ENCODE results near the gene RASL10B.

Gene RASL10B

DNA sequence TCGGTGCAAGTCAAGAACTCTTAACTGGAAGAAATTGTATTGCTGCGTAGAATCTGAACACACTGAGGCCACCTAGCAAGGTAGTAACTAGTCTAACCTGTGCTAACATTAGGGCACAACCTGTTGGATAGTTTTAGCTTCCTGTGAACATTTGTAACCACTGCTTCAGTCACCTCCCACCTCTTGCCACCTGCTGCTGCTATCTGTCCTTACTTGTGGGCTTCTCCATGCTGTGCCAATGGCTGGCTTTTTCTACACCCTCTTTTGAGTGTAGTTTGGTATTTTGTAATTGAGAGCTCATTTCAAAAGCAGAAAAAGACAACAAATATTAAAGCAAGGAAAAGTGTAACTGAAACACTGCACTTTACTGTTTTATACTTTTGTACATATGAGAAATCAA is 7.7 kb upstream of the RASL10B start:
- DNase-seq, result no peak

DNA sequence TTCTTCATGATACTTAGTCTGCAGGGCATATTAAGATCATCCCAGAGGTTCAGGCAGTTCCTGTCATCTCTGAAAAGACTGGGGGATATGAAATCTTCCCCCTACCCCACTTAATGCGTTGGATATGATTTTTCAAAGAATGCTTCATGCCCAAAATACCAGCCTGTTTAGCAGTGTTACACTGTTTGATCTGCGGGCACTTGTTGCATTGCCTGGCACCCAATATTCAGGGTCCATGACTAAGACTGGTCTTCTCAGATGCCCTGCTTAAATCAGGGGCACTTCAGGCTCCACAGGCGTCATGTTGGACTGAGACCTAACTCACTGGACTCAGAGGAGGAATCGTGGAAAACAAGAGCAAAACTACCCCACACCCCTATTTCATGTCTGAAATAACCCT is 6.4 kb upstream of the RASL10B start:
- DNase-seq, result no peak

DNA sequence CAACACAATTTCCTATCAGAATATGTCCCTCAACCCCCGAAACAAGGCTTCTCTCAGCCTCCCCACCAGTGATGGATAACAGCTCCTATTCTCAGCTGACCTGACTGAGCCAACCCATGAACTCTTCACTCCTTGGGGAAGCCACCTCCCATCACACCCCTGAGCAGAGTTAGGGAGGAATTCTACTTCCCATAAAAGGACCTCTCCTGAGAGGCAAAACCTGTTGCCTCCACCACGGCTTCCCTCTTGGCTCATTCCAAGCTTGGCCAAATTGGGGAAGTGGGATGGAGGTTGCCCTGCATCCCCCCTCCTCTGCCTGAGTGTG is 5.7 kb upstream of the RASL10B start:
- no peak for DNase-seq

DNA sequence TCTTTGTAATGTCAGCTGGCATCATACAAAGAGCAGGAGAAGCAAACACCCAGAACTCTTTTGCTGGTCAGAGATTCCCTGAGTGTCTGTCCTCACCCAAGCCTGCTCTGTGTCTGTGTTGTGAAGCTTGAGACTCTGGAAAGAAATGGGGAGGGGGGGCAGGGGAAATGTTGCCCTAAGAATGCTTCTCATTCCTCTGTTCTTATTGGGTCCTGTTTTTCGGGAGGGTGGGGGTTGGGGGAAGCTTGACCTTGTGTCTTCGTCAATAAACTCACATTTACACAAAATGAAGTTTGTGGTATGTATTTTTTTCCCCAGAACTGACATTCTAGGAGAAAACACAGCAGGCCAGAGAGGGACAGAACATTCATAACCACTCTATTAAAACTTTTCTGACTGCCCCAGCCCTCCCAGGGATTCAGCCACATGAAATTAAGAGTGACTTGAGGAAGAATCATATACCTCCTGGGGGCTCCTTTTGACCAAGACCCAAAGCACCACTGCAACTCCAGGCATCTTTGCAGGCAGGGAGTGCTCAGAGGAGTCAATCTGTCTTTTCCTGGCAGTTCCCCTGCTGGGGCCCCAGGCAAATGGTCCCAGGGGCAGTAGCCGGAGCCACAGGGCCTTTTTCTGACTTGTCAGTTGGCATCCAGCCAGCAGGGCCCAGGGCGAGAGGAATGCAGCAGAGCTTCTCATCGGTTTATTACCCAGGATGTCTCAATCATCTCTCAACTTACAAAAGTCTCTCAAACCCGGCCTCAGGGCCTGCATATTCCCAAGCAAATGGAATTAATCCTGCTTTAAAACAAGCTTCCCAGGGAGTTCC is 5.1 kb upstream of the RASL10B start:
- DNase-seq, result peak; percentile 58

DNA sequence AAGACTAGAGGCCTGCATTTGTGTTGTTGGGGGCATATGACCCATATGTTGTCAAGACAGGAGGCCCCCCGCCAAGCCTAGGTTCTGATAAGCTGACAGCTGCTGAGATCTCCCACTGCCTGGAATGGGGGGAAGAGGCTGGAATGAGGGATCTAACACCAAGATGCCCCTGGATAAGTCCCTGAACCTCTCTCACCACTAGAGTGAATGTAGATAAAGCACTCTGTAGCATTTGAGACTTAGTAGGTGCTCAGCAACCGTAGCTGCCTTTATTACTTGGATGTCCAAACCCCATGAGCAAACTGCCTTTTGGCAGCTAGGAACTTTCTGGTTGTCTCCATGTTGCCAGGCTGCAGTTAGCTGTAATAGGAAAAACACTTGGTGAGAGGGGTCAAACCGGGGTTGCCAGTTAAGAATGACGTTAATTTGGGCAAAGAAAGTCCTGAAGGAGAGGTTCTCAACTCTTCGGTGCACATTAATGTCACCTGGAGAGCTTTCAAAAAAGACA is 4.4 kb upstream of the RASL10B start:
- DNase-seq, result no peak

DNA sequence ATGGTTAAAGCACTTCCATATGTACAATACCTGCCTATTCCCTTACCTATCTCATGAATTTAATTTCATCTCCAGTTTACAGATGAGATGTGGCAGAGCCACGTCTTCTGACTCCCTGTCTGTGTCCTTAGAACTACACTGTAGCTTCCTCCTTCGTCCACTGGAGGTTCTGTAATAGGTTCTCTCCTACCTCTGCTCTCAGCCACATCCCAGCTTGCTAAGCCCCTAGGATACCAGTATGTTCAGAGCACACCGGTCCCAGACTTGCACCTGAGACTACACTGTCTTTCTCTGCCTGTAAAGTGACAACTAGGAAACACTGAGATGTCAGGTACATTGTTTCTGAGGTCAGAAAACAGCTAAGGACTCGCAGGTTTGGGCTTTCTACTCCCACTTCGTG is 3.8 kb upstream of the RASL10B start:
- no peak for DNase-seq

DNA sequence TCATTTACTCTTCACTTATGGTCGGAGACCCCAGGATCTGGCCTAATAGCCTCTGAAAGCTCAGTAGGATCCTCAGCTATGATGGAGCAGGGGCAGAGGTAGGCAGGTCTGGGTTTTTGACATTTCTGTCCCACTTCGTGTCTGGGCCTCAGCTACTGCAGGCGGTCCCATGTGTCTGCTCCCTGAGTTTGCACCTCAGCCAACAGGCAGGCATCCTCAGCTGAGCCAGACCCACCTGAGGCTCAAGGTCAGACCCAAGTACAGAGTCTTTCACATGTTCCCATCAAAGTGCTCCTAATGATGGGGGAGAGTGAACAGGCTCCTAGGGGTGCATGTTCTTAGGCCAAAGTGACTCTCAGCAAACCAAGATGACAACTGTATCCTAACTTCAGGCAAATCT is 2.9 kb upstream of the RASL10B start:
- DNase-seq, result no peak

DNA sequence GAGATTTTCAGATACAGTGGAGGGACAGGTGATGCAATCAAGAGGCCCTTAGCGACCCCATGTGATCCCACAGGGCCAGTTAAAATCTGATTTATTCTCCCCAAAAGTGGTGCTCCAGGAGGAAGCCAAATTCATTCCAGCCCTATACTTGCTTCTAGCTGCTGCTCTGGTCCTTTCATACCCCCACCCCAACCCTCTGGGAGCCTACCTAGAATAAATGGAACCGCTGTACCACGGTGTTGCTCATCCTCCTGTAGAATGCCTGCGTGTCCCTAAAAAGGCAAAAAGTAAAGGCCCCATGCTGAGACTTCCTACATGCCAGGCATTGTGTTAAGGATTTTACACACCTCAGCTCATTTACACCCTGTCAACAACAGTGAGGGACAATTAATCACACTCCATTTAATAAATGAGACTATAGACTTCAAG is 2.0 kb upstream of the RASL10B start:
- DNase-seq, result no peak

DNA sequence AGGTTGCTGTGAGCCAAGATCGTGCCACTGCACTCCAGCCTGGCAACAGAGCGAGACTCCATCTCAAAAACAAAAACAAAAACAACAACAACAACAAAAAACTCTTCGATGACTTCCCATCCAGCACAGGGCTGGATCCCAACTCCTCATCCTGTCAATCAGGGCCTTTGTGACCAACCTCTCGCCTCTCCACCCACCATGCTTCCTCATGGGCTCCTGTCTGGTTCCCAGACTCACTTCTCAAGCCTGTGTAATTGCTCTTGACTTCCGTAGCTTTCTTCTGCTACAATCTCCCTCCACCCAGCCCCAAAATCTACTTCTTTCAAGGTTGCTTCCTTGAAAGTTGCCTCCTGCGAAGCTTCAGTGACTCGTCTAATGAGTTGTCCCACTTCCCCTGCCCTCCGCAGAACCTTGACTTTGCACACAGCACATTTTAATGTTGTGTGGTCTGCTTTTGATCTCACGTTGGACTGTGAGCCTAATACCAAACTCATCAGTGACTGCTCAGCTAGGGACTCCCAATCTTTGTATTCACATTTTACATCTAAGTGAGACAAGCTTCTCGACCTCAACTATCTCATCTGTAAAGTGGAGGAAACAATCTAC is 936 bp upstream of the RASL10B start:
- no peak for DNase-seq

DNA sequence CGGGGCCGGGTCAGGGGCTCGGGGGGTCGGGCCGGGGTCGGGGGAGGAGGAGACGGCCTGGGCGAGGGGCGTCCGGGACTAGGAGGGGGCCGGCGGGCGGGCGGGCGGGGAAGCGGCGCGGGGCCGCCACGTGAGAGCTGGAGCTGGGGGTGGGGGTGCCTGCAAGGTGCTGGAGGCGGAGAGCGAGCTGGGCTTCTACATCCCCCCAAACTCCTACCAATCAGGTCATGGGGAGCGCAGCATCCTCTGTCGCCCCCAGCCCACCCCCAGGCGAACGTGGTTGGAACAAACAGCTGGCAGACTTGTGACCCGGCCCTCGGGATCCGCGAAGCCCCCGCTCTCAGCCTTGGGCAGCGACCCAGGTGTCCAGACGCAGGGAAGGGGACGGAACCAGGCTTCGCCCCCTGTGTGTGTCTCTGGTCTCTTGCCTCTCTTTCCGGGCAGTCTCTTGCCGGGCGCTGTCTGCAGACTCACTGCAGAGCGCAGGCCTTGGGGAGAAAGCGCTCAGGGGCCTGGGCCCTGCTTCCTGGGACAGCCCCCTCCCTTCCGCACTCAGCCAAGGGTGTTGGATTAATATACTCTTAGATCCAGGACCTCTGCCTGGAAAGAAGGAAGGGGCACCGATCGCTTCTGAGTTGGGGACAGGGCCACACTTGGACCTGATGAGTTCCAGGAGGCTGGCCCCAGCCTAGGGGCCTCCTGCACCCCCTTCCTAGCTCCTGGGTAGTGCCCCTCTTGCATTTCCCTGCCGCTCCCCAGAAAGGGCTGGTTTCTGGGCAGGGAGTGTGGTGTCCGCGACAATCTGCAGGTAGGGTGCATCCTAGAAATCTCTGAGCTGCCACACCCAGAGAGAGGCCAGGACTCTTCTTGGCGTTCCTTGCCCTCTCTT is 722 bp downstream of the RASL10B start:
- no peak for DNase-seq

DNA sequence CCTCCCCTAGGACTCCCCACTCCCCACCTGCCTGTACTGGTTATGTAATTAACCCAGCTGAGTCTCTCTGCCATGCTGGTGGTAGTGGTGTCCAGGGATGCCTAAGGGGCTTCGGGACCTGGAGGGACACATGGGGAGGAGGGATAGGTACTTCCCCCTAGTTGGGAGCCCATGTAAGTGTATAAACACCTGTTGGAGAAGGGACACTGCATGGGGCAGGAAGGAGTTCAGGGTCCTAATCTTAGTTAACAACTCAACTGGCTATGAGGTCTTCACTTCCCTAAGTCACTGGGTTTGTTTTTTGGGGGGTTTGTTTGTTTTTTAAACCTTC is 1.3 kb downstream of the RASL10B start:
- DNase-seq, result no peak

DNA sequence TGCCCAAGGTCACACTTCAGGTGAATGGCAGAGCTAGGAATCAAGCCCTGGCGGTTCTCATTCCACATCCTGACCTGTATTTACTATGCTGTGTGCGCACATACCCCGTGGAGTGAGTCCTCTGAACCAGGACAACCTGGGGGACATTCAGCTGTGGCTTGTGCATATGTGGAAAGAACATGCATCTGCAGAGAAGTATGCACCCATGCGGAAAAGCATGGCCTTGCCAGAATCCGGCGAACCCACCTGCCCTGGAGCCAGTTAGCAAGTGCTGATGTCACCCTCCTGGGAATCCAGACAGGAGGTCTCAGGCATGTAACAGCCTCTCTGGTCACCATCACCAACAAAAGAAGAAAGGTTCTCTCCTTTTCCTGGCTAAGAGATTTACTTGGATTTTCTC is 1.9 kb downstream of the RASL10B start:
- DNase-seq, result no peak

DNA sequence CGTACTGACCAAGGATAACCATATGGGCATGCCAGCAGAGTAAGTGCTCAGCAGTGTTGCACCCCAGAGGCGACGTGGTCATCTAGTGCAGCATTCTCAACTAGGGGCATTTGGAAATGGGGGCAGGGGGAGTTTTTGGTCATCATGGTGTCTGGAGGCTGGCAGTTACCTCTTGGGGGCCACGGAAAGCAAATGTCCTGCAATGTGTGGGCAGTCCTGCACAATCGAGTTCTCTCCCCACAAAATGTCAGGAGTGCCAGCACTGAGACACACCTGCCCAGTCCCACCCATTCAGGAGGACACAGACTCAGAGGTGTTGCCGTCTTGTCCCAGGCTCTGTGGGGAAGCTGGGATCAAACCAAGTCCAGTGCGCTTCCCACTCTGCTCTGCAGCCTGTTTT is 3.0 kb downstream of the RASL10B start:
- DNase-seq, result no peak

DNA sequence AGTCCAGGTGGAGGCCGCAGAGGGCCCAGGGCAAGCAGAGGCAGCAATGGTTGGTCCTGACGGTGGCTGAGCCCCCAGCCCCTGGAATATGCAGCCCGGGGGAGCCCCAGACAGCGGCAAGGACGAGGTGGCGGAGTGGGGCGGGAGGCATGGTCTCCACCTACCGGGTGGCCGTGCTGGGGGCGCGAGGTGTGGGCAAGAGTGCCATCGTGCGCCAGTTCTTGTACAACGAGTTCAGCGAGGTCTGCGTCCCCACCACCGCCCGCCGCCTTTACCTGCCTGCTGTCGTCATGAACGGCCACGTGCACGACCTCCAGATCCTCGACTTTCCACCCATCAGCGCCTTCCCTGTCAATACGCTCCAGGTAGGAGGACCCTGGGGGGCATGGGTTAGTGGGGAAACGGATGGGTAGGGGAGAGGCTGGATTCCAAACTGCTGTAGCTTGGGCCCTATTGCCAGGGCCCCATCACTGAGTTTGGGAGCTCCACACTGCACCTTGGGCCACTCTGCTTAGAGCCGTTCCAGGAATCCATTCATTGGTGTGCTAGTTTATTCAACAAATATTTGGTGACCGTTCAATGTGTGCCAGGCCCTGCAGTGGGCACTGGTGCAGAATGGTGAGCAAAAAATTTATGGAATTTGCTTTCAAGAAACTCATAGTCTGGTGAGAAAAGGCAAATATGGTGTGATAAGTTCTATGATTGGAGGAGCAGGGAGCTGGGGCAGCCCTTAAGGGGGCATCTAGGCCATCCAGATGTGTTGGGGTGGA is 3.8 kb downstream of the RASL10B start:
- DNase-seq, result no peak

DNA sequence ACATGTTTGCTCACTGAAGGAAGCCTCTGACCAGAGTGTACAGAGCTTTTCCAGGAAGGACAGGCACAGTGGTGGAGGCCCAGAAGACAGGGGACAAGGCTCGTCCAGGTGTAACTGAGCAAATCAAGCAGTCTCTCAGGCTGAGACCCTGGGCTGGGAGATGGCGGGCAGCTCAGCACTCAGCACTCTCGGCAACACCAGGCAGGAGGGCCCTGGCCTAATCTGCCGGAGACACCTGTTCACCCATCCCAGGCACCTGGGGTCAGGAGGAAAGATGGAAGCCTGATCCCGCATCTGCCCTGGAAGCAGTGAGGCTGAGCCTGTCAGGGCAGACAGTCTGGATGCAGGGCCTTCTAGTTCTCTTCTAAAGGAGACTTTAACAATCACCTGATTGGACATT is 4.8 kb downstream of the RASL10B start:
- no peak for DNase-seq

DNA sequence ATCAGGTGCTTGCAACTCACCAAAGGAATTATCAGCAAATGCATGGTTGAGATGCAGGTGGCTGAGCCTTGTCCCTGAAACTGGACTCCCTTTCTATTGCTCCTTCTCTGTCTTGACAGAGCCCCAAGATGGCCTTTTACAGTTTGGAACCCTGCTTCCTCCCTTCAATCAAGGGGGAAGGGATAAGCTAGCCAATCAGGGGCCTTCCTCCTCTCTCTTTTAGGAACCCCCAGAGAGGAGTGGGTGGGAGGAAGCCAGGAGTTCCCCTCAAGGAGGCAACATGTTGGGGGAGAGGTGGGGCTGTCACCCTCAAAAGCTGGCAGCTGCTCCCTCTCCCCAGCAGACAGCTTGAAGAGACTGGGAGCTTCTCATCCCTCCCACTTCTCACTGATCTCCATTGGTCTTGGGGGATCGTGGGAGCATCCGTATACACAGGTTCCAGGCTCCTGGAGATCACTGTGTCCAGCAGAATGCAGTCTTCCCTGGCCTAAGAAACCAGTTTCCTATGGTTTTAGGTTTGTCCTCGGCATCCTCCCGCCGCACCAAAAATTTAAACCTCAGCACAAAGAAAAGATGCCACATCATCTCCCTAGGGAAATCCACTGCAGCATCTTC is 7.2 kb downstream of the RASL10B start:
- DNase-seq, result no peak

DNA sequence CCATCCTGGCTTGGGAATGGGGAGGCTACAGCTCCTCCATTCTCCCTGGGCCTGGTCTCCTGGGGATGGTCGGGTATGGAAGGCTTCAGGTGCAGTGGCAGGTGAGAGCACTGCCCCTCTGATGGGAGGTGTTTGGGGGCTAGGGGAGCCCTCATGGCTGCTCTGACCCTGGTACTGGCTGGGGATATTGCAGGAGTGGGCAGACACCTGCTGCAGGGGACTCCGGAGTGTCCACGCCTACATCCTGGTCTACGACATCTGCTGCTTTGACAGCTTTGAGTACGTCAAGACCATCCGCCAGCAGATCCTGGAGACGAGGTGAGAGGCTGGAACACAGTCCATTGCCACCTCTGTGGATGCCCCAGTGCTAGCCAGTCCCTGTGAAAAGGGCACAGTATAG is 8.8 kb downstream of the RASL10B start:
- DNase-seq, result no peak

DNA sequence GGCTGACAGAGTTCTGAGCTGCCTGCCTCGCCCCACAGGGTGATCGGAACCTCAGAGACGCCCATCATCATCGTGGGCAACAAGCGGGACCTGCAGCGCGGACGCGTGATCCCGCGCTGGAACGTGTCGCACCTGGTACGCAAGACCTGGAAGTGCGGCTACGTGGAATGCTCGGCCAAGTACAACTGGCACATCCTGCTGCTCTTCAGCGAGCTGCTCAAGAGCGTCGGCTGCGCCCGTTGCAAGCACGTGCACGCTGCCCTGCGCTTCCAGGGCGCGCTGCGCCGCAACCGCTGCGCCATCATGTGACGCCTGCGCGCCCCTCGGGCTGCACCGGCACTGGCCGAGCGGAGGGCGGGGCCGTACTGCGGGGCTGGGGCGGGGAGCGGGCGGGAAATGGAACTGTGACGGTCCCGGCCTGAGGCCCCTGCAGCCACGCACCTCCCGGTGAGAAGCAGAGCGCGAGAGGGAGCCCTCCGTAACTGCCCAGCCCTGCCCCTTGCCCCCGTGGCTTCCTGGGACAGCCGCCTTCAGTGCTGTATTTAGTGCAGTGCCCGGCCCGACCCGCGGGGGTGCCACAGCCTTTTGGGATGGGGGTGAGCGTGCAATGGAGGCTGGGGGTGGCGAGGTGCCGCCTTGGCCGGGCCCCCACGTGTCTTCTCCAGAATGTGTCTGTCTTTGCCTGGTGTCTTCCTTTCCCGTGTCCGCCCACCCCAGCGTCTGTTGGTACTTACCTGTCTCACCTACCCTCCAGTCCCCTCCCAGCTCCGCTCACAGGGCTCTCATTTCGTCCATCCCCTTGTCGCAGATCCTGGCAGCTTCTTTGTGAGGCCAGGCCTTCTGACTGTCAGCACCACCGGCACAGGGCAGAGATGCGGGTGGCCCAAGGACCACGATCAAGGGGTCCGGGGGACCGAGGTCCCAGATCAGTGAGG is 9.8 kb downstream of the RASL10B start:
- DNase-seq, result no peak

DNA sequence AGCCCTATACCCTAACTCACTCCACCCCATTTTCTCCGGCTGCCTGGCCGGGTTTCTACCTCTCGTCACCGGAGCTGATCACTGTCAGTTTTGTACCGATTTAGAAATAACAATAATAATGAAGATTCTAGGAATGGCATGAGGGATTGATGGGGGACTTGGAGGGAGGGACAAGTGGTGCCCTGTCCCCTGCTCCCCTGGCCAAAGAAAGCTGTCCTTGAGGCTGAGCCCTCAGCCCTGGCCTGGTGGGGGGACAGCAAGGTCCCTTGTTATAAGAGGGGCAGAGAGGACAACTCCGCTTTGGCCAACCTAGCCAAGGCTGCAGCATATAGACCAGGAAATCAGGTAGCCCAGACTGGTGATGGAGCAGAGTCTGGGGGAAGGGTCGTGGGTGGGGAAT is 11.1 kb downstream of the RASL10B start:
- DNase-seq, result no peak

DNA sequence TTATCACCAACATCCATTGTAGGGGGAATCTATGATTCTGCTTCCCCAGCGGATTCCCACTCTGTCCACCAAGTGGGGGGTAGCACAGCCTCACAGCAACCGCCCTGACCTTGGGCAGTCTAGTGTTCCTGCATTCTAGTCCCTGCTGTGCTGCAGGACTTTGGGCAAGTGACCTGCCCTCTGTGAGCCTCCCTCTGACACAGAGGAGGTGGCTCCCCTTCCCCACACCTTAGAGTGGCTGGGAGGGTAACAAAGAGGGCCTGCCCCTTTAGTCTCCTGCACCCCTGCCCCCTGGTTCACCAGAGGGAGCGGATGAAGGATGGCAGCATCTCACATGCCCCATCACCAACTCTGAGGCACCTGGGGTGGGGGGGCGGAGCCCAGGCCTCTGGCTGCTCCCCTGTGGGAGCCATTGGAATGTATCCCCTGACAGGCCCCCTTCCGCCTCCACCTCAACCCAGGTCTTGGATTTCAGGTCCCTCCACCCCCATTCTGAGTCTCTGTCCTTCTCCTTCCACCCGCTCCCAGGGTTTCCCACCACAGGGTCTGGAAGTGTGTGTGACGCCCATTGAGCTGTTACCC is 11.5 kb downstream of the RASL10B start:
- DNase-seq, result no peak

Data from amniotic stem cell (primary cell).